MM.1S (cell line): ENCODE measurements around the gene ZNF488.

Source experiments
- EZH2 ChIP-seq: fragments of 300-600 bp; sonication (generic); optimal IDR thresholded peaks from 2 replicates; pipeline ENCODE3; 2017; ENCODE audit warnings: low read depth, mild to moderate bottlenecking, antibody characterized with exemption, low read length, mixed read lengths
- EZH2phosphoT487 ChIP-seq: fragments of 300-600 bp; sonication (generic); IDR thresholded peaks from 2 replicates; pipeline ENCODE4 v1.6.1; 2018; ENCODE audit warnings: antibody characterized with exemption, low read length
- TF ChIP-seq, protein P1 (sequence below): fragments of 300-600 bp; sonication (generic); IDR thresholded peaks from 2 replicates; pipeline ENCODE4 v1.5.1; 2016; ENCODE audit warnings: antibody characterized with exemption, low read length, mixed read lengths

DNA sequence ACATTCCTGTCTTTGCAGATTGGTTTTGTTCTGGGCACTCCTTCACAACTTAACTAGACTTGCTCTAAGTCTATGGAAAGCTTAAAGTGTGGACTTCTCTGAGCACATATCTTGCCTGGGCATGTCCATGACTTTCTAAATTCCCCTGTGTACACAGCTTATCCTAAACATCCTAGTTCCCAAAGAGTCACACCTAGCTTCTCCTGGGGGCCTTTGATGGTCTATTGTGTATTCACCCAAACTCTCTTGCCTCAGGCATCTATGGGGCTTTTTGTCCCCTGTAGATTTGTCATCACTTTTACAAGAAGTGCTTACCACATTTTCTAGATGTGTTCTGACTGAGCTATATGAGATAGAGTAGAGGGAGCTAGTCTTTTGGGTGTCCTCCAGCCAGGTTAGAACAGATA lies 12.2 kb upstream of the ZNF488 start:
- TF ChIP-seq, protein P1, sequence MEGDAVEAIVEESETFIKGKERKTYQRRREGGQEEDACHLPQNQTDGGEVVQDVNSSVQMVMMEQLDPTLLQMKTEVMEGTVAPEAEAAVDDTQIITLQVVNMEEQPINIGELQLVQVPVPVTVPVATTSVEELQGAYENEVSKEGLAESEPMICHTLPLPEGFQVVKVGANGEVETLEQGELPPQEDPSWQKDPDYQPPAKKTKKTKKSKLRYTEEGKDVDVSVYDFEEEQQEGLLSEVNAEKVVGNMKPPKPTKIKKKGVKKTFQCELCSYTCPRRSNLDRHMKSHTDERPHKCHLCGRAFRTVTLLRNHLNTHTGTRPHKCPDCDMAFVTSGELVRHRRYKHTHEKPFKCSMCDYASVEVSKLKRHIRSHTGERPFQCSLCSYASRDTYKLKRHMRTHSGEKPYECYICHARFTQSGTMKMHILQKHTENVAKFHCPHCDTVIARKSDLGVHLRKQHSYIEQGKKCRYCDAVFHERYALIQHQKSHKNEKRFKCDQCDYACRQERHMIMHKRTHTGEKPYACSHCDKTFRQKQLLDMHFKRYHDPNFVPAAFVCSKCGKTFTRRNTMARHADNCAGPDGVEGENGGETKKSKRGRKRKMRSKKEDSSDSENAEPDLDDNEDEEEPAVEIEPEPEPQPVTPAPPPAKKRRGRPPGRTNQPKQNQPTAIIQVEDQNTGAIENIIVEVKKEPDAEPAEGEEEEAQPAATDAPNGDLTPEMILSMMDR, result no peak
- TF ChIP-seq EZH2, result no peak
- no peak for TF ChIP-seq EZH2phosphoT487
